GM18505 (cell line): ENCODE results near the gene IGF2BP2.
"Not testable (repeated sequence)": the region's sequence is repeated elsewhere in the genome, so short reads cannot be mapped to it uniquely, and the experiment has no call there.

ENCODE experiments used
- ATAC-seq: cut with Tn5 transposase; IDR thresholded peaks from one replicate; pipeline ENCODE4 v1.9.1; 2021; ENCODE audit not compliant: unreplicated experiment
- POLR2A ChIP-seq: IDR thresholded peaks from 4 replicates; pipeline ENCODE4 v1.6.1; 2011; ENCODE audit warnings: borderline replicate concordance; ENCODE audit not compliant: insufficient read depth, insufficient read length; ENCODE audit errors: extremely low read depth

The IGF2BP2 gene

DNA sequence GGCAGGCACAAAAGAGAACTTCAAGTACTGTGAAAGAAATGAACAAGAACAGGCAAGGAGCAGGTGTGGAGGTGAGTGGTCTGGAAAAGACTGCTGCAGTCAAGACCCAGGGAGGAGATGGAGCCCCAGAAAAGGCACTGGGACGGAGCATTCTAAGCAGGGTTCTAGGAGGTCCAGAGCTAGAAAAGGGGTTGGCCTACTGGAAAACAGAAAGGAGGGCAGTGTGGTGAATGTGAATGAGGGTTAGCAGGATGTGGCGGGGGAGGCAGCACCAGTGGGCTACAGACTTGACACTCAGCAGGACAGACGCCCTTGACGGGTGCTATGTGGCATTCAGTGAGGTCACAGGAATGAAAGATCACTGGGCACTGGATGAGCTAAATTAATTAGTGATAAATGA lies 163.1 kb downstream of the IGF2BP2 start:
- no peak for TF ChIP-seq POLR2A
- no peak for ATAC-seq

DNA sequence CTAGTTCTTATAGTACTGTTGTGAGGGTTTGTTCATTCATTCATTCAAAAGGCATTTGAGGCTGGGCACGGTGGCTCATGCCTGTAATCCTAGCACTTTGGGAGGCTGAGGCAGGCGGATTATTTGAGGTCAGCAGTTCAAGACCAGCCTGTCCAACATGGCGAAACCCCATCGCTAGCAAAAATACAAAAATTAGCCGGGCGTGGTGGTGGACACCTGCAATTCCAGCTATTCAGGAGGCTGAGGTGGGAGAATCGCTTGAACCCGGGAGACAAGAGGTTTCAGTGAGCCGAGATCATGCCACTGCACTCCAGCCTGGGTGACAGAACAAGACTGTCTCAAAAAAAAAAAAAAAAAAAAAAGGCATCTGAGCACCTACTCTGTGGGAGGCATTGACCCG lies 163.5 kb downstream of the IGF2BP2 start:
- ATAC-seq = not testable (repeated sequence)

DNA sequence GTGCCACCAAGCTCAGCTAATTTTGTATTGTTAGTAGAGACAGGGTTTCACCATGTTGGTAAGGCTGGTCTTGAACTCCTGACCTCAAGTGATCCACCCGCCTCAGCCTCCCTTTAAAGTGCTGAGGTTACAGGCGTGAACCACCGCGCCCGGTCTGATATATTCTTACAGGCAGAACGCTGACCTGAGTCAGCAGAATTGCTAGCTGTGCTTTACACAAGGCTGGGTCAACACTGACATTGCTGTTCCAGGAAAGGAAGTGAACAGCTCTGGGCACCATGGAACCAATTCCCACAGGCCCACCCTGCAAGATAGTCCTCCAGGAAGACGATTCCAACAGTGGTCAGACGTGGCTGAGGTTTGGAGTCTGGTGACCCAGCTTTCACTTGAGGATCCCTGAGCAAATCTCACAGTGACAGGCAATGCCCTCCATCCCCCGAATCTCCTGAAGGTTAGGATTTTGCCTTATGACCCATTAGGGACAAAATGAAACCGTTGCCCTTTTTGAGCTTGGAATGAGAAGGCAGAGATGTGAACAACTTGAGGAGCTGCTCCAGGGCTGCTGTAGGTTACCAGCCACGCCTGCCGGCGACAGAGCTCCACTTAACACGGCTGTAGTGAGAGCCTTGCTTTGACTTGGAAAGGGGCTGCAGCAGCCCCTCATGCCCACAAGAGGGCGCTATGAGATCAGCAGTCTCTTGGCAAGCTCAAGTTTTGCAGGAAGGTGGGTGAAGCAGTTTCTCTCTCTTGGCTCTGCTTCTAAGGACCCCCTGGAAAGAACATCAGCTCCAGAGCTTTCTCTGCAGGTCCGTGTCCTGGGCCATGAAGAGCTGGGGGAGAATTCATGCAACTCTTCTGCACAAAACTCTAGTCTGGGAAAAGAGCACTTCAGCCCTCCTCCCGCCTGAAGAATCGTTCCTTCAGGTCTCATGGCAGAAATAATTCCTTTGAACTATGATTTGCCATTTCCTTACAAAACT lies 164.6 kb downstream of the IGF2BP2 start:
- peak; percentile 62 for ATAC-seq

DNA sequence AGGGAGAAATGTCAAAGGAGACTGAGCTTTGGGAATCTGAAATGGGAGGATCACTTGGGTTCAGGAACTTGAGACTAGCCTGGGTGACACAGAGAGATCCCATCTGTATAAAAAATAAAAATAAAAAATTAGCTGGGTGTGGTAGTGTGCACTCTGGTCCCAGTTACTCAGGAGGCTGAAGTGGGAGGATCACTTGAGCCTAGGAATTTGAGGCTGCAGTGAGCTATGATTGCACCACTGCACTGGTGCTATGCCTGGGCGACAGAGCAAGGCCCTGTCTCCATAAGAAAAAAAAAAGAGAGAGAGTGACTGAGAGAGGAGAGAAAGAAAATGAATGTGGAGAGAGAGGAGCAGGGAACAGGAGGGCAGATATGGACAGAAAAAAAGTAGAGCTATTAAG lies 165.9 kb downstream of the IGF2BP2 start:
- TF ChIP-seq POLR2A = no peak
- no peak for ATAC-seq

More for the DNA sequence above, 164.6 kb downstream of the IGF2BP2 start:
- TF ChIP-seq POLR2A = no peak

DNA sequence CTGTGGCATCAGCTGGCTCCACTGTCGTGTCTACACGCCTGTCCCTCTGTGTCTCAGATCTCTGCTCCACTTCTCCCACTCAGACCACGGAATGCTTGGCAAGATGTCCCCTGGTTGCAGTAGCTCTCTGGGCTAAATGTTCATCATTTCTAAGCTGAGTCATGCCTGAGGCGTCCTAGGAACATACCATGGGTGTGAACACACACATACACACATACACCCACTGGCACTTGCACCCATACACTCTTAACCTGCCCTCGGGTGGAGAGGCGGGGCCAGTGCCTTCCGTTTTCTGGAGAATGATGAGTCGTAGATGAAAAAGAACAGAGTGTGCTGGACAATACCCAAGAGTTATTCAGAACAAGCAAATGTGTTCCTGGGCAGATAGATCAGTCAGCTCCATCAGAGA lies 166.3 kb downstream of the IGF2BP2 start:
- ATAC-seq = no peak
- no peak for TF ChIP-seq POLR2A

DNA sequence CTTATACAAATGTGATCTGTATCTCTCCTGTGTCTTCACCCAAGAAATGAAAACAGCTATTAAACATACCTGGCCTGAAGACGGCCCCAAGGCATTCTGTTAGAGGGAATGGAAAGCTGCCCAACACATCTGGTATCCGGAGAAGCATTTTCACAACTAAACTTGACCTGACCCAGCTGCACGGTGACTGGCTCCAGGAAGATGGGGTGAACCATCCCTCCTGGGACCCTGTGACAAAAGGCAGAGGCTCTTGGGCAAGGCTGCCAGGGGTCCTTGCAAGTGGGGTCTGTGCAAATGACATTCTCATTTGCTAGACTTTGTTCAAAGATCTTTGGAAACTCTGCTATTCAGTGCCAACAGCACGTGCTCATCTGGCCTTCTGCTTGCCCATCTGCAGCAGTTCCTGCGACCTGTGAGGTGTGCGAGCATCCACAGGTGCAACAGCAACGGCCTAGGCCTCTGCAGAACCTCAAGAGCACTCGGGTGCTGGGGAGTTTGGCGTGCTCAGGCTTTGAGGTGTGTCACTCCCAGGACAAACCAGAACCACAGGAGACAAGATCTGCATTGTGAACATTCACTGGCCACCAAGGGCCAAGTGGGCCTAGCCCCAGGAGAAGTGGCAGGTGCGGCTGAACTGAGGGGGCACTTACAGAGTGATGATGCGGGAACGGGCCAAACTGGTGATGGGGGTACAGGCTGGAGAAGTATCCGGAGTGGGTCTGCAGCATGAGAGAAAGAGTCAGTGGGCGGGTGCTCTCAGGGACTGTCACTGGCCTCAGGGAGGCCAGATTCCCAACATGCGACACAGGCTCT lies 166.9 kb downstream of the IGF2BP2 start:
- no peak for ATAC-seq
- no peak for TF ChIP-seq POLR2A

DNA sequence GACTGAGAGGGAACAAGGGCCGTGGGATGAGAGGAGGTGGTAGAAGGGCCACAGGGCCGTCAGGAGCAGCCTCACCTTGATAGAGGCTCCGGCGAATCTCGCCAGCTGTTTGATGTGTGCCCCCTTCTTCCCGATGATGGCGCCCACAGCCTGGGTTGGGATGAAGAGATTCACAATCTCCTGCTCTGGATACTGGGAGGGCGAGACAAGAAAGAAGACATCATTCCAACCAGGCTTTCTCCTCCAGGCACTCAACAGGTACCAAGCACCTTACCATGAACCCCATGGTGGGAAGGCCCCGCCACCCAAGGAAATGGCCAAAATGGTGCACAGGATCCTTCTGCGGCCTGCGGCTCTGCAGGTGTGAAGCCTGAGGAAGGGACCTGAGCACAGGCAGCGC lies 167.6 kb downstream of the IGF2BP2 start:
- TF ChIP-seq POLR2A = no peak
- no peak for ATAC-seq

DNA sequence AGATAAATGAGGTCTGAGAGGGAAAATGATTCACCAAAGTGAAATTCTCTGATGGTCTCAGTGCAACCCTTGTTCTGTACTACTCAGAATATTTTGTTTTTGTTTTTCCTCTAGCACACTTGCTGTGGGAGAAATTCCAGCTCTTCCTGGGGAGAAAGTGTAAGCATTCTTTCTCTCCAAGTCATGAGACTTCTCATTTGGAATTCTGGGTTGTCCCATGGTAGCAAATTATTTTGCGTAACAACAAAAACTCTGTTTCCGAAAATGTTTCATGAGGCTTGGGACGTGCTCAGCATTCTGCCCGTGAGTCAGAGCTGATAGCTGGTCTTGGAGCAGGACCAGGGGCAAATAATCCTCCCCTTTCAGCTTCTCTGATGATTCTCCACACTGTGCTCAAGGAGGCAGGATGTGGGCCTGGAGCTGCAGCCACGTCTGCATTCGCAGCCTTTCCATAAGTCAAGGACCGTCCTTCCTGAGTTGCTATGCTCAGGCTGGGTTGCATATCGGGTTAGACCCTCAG lies 168.5 kb downstream of the IGF2BP2 start:
- ATAC-seq = no peak
- TF ChIP-seq POLR2A = no peak

DNA sequence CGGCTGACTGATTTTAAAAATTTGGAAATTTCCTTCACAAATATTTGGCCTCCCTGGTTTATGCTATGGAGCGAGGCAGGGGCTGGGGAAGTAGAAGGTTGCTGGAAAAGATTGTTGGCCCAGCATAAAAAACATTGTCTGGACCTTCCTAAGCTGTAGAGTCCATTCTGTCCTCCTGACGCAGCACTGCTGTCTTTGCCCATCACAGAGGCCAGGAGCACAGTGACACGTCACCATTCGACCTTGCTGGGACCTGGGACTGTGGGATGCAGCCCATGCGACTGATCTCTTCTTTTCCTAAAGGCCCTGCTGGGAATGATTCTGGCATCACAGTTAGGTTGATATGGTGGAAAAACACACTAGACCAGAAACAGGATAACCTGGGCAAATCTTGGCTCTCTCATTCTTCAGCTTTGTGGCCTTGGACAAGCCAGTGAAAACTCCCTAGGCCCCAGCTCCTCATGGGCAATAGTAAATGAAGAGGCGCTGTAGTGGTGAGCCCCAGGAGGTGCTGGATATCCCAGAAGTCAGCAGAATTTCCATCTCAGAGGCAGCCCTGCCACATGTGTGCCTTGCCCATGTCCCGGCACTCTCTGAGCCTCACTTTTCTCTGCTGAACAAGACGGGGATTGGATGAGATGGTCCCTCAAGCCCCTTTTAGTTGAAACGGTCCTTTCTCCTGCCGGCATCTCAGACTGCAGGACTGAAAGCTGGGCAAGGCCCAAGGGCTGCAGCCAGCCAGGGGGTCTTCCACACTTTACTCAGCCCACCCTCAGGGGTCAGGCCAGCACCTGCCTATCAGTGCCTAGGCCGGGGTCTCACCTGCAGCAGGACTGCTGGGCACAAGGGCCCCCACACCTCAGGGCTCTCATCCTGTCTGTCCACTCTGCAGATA lies 169.2 kb downstream of the IGF2BP2 start:
- ATAC-seq = no peak
- no peak for TF ChIP-seq POLR2A

DNA sequence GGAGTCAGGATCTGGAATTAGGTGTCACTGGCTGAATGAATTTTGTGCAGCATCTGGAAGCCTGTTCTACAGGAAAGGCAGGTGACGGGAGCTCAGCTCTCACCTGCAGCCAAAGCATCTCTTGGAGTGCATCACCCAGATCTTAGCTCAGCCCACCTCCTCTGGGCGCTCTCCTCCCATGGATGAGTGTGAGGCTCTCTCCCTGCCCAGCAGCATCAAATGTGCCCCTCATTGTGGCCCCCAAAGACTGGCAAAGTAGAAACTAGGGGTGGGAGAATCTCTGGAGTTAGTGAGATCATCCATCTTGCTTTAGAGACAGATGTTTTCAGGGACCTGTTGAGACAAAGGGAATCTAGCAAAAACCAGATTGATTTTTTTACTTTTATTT lies 170.1 kb downstream of the IGF2BP2 start:
- ATAC-seq = no peak
- TF ChIP-seq POLR2A = no peak

DNA sequence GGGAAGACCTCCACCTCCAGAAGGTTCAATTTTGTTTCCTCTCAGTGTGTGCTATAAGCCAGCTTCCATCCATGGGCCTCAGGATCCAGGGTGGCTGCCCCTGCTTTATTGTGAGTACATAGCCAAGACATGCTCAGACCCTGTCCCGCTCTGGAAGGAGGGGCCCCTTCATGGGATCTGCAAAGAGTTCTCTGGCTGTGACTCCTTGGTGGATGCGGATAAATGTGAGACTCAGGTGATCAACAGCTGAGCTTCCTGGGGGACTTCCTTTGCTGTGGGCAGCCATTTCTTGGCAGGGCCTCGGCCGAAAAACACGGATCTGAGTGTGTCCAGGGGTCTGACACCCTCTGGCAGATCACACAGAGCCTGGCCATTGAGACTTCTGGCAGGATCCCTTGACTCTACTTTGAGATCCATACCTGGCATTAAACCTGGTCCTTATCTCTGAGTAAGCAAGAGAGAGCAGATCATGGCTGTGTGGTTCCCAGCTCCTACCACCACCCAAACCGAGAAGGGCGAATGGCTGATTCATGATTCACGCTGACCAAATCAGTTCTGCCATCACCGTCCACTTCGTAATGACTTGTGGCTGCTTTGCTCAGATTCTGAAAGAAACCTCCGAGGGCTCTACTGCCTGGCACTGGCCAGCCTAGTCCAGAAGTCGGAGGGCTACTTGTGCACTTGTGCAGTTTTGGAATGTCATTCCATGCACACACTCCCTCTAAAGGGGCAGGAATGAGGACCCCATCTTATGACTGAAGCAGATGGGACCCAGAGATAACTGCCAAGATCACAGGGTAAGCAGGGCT lies 170.7 kb downstream of the IGF2BP2 start:
- no peak for TF ChIP-seq POLR2A
- no peak for ATAC-seq

DNA sequence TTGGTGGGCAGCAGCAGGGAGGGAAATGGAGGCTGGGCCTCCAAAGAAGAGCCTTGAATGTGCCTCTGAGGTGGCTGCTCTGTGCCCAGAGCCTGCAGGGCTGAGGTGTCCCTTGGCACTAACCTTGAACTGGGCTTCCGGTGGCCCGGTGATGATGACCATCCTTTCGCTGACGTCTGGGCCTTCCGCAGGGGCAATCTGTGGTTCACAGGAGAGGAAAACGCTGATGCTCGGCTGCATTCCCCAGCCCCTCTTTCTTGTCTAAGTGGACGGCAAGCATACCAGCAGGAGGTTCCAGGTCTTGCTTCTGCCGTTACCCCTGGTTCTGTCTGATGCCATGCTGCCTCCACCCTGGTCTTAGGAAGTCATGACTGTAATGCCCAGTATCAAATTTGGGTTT lies 172.9 kb downstream of the IGF2BP2 start:
- no peak for TF ChIP-seq POLR2A
- ATAC-seq = no peak

DNA sequence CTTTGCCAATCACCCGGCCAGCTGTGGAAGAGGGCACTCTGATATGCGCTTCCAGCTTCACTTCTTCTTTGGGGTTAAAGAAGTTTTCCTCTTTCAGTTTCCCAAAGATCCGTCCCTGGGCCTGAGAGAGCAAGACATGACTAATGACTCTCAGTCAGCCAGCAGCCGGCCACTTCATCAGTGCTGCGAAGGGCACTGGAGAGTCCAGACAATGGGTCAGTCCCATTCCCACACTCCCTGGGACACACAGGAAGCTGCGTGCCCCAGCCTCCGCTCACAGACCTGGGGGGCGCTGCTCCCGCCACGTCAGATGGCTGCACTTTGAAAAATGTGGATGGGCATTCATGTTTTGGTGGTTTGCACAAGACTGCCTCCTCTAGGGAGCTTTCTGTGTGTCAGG lies 175.4 kb downstream of the IGF2BP2 start:
- no peak for ATAC-seq
- no peak for TF ChIP-seq POLR2A

DNA sequence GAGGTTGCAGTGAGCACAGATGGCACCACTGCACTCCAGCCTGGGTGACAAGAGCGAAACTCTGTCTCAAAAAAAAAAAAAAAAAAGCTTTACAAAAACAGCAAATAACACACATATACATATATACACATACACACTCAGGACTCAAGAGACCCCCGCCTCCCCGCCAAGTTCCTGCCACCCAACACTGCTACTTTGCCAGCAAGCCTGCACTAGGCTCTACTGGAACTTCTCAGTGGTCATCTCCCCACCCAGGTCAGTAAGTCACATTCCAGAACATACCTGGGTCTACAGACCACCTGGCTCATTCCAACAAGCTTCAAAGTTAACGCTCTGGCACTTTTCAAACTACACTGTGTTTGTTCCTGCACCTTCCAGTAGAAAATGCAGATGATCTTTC lies 176.4 kb downstream of the IGF2BP2 start:
- ATAC-seq = no peak
- no peak for TF ChIP-seq POLR2A
